Measurements from ENCODE around the gene ARL15. TPM values are rescaled to one million over a fixed set of nuclear protein-coding genes. Genes with fewer than 3 reads are reported as not detected.
A peak's percentile ranks its signal among the peaks of the same experiment; 100 is the strongest.

Gene ARL15
- total and polyA plus RNA-seq, 2 of the 4 experiments (the other 2 are of a cell fraction), result 7.3 to 19.2 TPM

GRCh38 chr5:54302267-54302687 is 8.1 kb downstream of the ARL15 start:
- Histone ChIP-seq H2AFZ (replicated peaks; ENCODE audit: low read length, poor library complexity) (no peak overlapping the region), H3K9me3 (ENCODE audit: control insufficient read depth, insufficient read depth, low read length) (no peaks in the 10 kb centered on the region), H4K5ac (ENCODE audit: low read depth, low read length) (no peak overlapping the region), H3K4ac (ENCODE audit: low read depth, low read length) (no peak overlapping the region), H3K18ac (ENCODE audit: low read depth, low read length) (no peak overlapping the region), H2BK15ac (ENCODE audit: low read depth, low read length) (no peak overlapping the region), H2BK120ac (ENCODE audit: low read depth, low read length) (no peak overlapping the region), H3K79me1 (ENCODE audit: low read depth in 1 of 2, low read length in 2 of 2) (peaks cover 8 to 35% of the 10 kb centered on the region in 2 experiments; a peak in 3 of 4 replicates), H4K91ac (ENCODE audit: insufficient read depth, low read depth, low read length) (no peak overlapping the region), H3K23ac (ENCODE audit: low read depth, low read length) (no peak overlapping the region), H3K27me3 (ENCODE audit: control insufficient read depth, insufficient read depth, low read length) (no peaks in the 10 kb centered on the region), H3K4me3 (ENCODE audit: insufficient read depth, low read depth, low read length) (no peak overlapping the region), H4K20me1 (ENCODE audit: insufficient read depth, low read length) (no peaks in the 10 kb centered on the region; the same call in 1 of the 2 replicates), H3K27ac (ENCODE audit: insufficient read depth, low read length) (no peak overlapping the region), H2BK5ac (ENCODE audit: low read depth, low read length, poor library complexity, severe bottlenecking) (no peak overlapping the region), H3K4me2 (ENCODE audit: low read depth, low read length) (no peak overlapping the region), H3K56ac (ENCODE audit: extremely low read depth, insufficient read depth, low read length) (no peak overlapping the region), H2AK5ac (ENCODE audit: low read depth, low read length) (no peak overlapping the region), H2AK9ac (replicated peaks; ENCODE audit: low read depth, low read length, poor library complexity) (no peak overlapping the region), H2BK20ac (ENCODE audit: low read depth, low read length) (no peak overlapping the region), H4K8ac (ENCODE audit: low read depth in 2 of 2, low read length in 2 of 2) (no peak overlapping the region), H3K14ac (replicated peaks; ENCODE audit: low read depth, low read length) (no peak overlapping the region), H3K9ac (ENCODE audit: low read depth, low read length) (no peak overlapping the region), H3K9me1 (ENCODE audit: insufficient read depth, low read length) (peaks cover 14% of the 10 kb centered on the region), H3K36me3 (ENCODE audit: control insufficient read depth, insufficient read depth, low read length) (no peaks in the 10 kb centered on the region), H3K4me1 (ENCODE audit: control insufficient read depth, insufficient read depth, low read length) (no peaks in the 10 kb centered on the region; the same call in 1 of the 2 replicates)
- dilution Hi-C loops (cut with HindIII; ENCODE audit: low sequenced_read_pairs, unreplicated experiment) (no loop called here), intact Hi-C loops (cut with micrococcal nuclease) (no loop called here), in situ Hi-C loops (cut with MboI; ENCODE audit: low sequenced_read_pairs) (no loop called here)
- ATAC-seq (ENCODE audit: low read depth), result peak; percentile 64
- CTCF ChIA-PET, result no interaction called here
- no peak for TF ChIP-seq SMC3 (IDR thresholded peaks at IDR 0.05; ENCODE audit: low read depth, low read length)
- TF ChIP-seq MAZ (IDR thresholded peaks at IDR 0.05; ENCODE audit: borderline replicate concordance, low read depth, low read length), result no peak
- peak; percentile 42; the same call in 1 of the 2 replicates for TF ChIP-seq CEBPB (IDR thresholded peaks at IDR 0.05; ENCODE audit: low read depth, low read length)
- no TSS peak for BruUV-seq (replicated peaks)
- WGBS, 2 experiments (ENCODE audit: extremely low coverage in 2 of 2, insufficient read length in 1 of 2), result no CpG with 5 or more reads among the region's 5 CpGs
- DNase-seq, result peak; percentile 37
- POLR2A ChIA-PET (ENCODE audit: unreplicated experiment), result no interaction called here
